ENCODE measurements around the gene SELENON. TPM values are rescaled to one million over a fixed set of nuclear protein-coding genes. Genes with fewer than 3 reads are reported as not detected.

The SELENON gene
- total and polyA plus RNA-seq, 2 of the 4 experiments (the other 2 are of a cell fraction), result 9.1 to 114 TPM

DNA sequence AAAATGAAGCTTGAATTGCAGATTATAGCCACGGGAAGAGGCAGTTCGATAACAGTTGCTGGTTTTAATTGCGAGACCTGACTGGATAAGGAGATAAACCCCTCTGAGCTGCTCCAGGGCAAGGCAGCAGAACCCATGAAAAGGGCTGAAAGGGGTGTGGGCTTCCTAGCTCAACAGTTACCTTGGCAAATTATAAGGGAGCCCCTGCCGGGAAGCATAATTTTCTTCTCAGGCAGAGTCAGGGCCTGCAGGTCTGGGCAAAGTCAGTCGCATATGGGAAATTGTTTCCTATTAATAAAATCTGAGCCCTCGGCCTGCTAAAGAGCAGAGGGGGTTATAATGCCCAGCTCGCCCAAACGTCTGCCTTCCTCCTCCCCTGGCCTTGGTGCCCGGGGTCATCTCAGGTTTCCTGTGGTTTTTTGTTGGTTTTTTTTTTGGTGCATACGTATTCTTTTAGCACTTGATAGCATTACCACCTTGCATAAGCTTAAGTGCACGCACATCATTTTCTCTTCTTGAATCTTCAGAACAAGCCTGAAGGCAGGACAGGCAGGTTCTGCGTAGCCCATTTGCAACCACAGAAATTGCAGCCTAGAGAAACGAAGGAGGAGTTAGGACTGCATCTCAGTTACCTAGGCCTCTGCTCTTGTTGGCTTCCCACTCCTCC is 33.9 kb upstream of the SELENON start:
- Histone ChIP-seq H3K23ac (ENCODE audit: low read depth, low read length) (no peak overlapping the region), H3K4me1 (ENCODE audit: control insufficient read depth, insufficient read depth, low read length) (no peaks in the 10 kb centered on the region), H3K9ac (ENCODE audit: low read depth, low read length) (no peak overlapping the region), H2BK15ac (ENCODE audit: low read depth, low read length) (no peak overlapping the region), H2BK5ac (ENCODE audit: low read depth, low read length, poor library complexity, severe bottlenecking) (no peak overlapping the region), H2AK9ac (replicated peaks; ENCODE audit: low read depth, low read length, poor library complexity) (peak overlapping the region; percentile 20), H2BK120ac (ENCODE audit: low read depth, low read length) (no peak overlapping the region), H3K4me3 (ENCODE audit: insufficient read depth, low read depth, low read length) (no peak overlapping the region), H3K27me3 (ENCODE audit: control insufficient read depth, insufficient read depth, low read length) (no peaks in the 10 kb centered on the region), H3K4ac (ENCODE audit: low read depth, low read length) (no peak overlapping the region), H4K91ac (ENCODE audit: insufficient read depth, low read depth, low read length) (no peak overlapping the region), H3K9me3 (ENCODE audit: control insufficient read depth, insufficient read depth, low read length) (no peaks in the 10 kb centered on the region), H2AK5ac (ENCODE audit: low read depth, low read length) (no peak overlapping the region), H3K14ac (replicated peaks; ENCODE audit: low read depth, low read length) (no peak overlapping the region), H2BK20ac (ENCODE audit: low read depth, low read length) (no peak overlapping the region), H3K36me3 (ENCODE audit: control insufficient read depth, insufficient read depth, low read length) (peaks cover 22% of the 10 kb centered on the region; the same call in 1 of the 2 replicates), H3K79me1 (ENCODE audit: low read depth in 1 of 2, low read length in 2 of 2) (no peaks in the 10 kb centered on the region), H4K8ac (ENCODE audit: low read depth in 2 of 2, low read length in 2 of 2) (no peak overlapping the region), H3K56ac (ENCODE audit: extremely low read depth, insufficient read depth, low read length) (no peak overlapping the region), H4K20me1 (ENCODE audit: insufficient read depth, low read length) (no peaks in the 10 kb centered on the region), H3K18ac (ENCODE audit: low read depth, low read length) (no peak overlapping the region), H3K9me1 (ENCODE audit: insufficient read depth, low read length) (peaks cover 8% of the 10 kb centered on the region), H2AFZ (replicated peaks; ENCODE audit: low read length, poor library complexity) (no peak overlapping the region), H3K4me2 (ENCODE audit: low read depth, low read length) (no peak overlapping the region), H3K27ac (ENCODE audit: insufficient read depth, low read length) (no peak overlapping the region), H4K5ac (ENCODE audit: low read depth, low read length) (no peak overlapping the region)
- in situ Hi-C loops (cut with MboI; ENCODE audit: low sequenced_read_pairs), result no loop called here
- ChIA-PET POLR2A (ENCODE audit: unreplicated experiment) (no interaction called here), CTCF (no interaction called here)
- no peak for TF ChIP-seq RCOR1 (IDR thresholded peaks at IDR 0.05; ENCODE audit: insufficient replicate concordance, low read length)
- TF ChIP-seq RFX5 (IDR thresholded peaks at IDR 0.05; ENCODE audit: low read depth, low read length), result no peak
- TF ChIP-seq MAZ (IDR thresholded peaks at IDR 0.05; ENCODE audit: borderline replicate concordance, low read depth, low read length), result no peak
- no peak for TF ChIP-seq MXI1 (IDR thresholded peaks at IDR 0.05; ENCODE audit: borderline replicate concordance, low read depth, low read length)
- TF ChIP-seq NFE2L2 (IDR thresholded peaks at IDR 0.05; ENCODE audit: low read depth, low read length), result no peak
- TF ChIP-seq CEBPB (IDR thresholded peaks at IDR 0.05; ENCODE audit: low read depth, low read length), result no peak
- no peak for TF ChIP-seq CHD1 (IDR thresholded peaks at IDR 0.05; ENCODE audit: low read depth, low read length)
- no peak for TF ChIP-seq MAFK (IDR thresholded peaks at IDR 0.05; ENCODE audit: low read depth, low read length)
- TF ChIP-seq, protein P1, sequence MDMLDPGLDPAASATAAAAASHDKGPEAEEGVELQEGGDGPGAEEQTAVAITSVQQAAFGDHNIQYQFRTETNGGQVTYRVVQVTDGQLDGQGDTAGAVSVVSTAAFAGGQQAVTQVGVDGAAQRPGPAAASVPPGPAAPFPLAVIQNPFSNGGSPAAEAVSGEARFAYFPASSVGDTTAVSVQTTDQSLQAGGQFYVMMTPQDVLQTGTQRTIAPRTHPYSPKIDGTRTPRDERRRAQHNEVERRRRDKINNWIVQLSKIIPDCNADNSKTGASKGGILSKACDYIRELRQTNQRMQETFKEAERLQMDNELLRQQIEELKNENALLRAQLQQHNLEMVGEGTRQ (IDR thresholded peaks at IDR 0.05; ENCODE audit: low read depth, low read length), result no peak
- no peak for TF ChIP-seq POLR2A (IDR thresholded peaks at IDR 0.05; ENCODE audit: low read depth, low read length)
- no peak for TF ChIP-seq FOS (IDR thresholded peaks at IDR 0.05; ENCODE audit: low read depth, low read length)
- no peak for TF ChIP-seq RAD21 (IDR thresholded peaks at IDR 0.05; ENCODE audit: low read length)
- TF ChIP-seq BHLHE40 (IDR thresholded peaks at IDR 0.05; ENCODE audit: low read depth, low read length), result no peak
- no peak for TF ChIP-seq SMC3 (IDR thresholded peaks at IDR 0.05; ENCODE audit: low read depth, low read length)
- TF ChIP-seq, protein P2, sequence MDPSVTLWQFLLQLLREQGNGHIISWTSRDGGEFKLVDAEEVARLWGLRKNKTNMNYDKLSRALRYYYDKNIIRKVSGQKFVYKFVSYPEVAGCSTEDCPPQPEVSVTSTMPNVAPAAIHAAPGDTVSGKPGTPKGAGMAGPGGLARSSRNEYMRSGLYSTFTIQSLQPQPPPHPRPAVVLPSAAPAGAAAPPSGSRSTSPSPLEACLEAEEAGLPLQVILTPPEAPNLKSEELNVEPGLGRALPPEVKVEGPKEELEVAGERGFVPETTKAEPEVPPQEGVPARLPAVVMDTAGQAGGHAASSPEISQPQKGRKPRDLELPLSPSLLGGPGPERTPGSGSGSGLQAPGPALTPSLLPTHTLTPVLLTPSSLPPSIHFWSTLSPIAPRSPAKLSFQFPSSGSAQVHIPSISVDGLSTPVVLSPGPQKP (IDR thresholded peaks at IDR 0.05; ENCODE audit: borderline replicate concordance, low read depth, low read length), result no peak
- DNase-seq (no peak), ATAC-seq (ENCODE audit: low read depth) (no peak)
- dilution Hi-C loops (cut with HindIII; ENCODE audit: low sequenced_read_pairs, unreplicated experiment), result no loop called here
- WGBS, 2 experiments (ENCODE audit: extremely low coverage in 2 of 2, insufficient read length in 1 of 2), result 100% methylated on average over 1 of the region's 13 CpGs; no CpG with 5 or more reads in 1 of the 2 experiments
- no TSS peak for BruUV-seq (replicated peaks)
- intact Hi-C loops (cut with micrococcal nuclease), result no loop called here
